NCI-H2171 treated with DMSO at 0.1 percent for 48 hours (cell line): Measurements from ENCODE around the gene MYH9.
A peak's percentile ranks its signal among the peaks of the same experiment; 100 is the strongest.

ENCODE experiments used
- DNase-seq: peaks from one replicate; lab custom pipeline; 2025; lab: John Stamatoyannopoulos, UW

The MYH9 gene

GRCh38 chr22:36348760-36349159, 39.0 kb downstream of the MYH9 start:
- DNase-seq, result no peak

DNA sequence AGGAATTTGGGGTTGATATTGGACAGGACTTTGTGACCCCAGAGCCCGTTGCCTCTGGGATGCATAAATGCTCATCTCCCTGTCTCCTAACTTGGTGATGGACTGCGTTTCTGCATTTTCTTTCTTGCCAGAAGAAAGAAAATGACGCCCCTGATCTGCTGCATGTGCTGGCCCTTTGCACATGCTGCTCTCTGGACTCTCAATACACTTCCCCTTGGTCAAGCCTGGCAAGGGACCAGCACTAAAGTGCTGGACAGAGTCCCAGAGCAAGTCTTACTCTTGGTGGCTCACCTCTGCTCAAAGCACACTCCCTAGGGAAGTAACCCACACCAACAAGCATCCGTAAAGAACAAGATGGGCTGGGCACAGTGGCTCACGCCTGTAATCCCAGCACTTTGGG, 40.7 kb downstream of the MYH9 start:
- no peak for DNase-seq

DNA sequence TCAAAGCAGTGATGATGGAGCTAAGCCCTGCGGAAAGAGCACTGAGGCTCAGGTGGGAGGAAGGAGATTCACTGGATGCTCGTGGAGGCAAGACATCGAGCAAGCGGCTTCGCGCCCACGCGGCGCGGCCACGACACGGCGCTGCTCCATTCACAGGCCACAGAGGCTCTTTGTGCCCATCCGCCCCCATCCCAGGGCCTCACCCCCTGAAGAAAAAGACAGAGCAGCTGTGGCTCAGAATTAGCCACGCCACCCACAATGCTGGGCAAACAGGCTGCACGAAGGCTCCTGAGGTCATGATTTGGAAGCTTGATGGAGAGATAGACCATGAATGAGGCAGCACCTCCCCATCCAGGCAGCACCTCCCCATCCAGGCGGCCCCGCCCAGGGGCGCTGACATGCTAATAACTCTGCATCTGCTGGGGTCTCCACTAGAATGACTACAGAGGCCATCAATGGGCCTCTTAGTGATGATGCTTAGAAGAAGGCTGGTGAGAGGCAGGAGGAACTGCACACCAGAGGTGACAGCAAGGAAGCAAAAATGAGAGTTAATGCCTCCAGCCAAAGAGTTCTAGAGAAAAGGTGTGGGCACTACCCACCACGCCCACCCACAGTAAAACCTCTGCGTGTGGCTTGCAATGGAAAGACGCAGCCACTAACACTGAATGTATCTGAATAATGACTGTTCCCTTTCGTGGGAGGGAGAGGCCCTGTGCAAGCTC, 43.5 kb downstream of the MYH9 start:
- DNase-seq, result no peak

DNA sequence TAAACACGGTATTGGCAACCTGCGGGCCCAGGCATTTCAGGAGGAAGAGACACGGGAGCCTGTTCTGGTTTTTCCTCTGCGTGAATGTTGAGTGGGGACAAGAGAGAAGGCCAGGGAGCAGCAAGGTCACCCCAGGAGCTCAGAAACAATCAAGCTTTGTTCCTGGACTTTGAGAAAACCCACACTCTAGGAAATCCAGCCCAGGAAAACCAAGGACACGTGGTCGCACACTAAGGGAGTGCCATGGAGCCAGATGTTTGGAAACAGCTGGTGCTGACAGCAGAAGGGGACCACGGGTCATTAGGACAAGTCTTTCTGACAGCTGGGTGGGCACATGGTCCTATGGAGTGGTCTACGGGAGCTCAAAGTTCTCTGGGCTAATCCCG, 44.1 kb downstream of the MYH9 start:
- no peak for DNase-seq

- no peak for DNase-seq
Measured at GRCh38 chr22:36343070-36343719, 44.6 kb downstream of the MYH9 start.

DNA sequence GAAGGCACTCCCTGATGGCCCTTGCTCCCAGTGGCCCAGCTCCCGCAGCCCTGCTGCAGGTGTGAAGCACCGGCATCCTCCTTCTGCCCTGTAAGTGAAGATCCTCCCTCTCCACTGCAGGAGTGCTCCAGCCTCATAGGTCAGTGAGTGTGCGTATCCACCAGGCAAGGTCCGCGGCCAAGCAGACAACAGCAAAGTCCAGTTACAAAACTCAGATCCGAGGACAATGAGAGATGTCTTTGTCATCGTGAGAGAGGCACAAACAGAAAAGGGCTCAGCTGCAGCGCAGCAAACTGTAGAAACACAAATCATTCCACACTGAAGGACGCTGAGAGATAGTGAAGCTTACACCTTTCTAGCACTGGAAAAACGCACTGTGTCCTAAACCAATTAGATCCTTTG, 46.1 kb downstream of the MYH9 start:
- no peak for DNase-seq

- no peak for DNase-seq
Measured at GRCh38 chr22:36340621-36341020, 47.1 kb downstream of the MYH9 start.

DNA sequence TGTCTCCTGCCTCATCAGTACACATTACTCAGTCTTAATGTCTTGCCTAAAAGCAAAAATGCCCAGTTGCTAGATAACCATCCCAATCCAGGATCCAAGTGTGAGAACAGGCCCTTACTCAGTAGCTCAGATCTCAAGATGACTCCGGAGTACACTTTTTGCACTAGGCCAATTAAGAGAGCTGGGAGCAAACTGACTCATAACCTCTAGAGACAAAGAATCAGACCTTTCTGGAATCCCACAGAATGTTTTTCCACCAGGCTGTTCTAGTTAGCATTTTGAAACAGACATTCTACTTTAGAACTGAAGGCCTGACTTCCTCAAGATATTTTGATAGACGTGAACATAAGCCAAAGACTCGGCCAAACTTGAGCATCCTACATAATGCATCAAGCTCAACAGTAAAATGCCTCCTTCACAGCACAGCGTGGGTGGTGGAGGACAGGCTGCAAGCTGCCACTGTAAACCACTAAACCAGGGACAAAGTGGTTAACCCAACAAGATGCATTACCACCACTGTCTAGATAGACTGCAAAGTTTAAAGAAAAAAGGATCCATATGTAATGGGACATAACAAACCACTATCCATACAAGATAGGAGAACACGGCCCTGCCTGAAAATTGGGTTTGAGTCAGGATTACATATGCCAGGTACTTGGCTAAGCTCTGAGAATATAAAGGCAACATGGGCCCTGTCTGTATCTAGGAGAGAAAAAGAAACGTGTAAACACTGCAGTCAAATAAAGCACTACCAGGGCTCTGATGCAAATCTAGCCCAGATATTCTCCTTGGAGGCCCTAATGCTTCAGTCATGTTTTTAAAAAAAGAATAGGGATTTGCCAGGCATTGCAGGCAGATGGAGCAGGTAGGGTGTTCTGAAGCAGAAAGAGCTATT, 48.3 kb downstream of the MYH9 start:
- peak; percentile 16 for DNase-seq

- DNase-seq, result no peak
Measured at GRCh38 chr22:36337365-36338130, 50.2 kb downstream of the MYH9 start.

- peak; percentile 32 for DNase-seq
Measured at GRCh38 chr22:36336246-36337182, 51.3 kb downstream of the MYH9 start.

DNA sequence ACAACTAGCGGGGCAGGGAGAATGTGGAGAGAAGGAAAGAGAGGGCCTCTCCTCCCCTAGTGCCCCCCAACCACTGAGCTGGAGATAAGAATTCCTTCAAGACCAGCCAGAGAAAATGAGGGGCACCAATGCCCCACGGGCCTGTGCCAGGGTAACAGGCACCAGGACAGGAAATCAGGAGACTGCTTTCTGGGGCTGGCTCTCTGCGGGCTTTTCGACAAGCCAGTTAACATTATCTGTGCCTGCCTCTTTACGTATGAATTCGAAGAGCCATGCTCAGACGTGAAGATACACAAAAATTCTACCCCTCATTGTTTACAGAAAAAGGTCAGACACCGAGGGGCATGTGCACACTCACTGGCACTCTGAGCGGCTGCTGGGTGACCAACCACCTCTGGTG, 52.1 kb downstream of the MYH9 start:
- DNase-seq, result peak; percentile 46

- DNase-seq, result peak; percentile 78
Measured at GRCh38 chr22:36334821-36335603, 52.8 kb downstream of the MYH9 start.

GRCh38 chr22:36334081-36334820, 53.5 kb downstream of the MYH9 start:
- DNase-seq, result no peak

DNA sequence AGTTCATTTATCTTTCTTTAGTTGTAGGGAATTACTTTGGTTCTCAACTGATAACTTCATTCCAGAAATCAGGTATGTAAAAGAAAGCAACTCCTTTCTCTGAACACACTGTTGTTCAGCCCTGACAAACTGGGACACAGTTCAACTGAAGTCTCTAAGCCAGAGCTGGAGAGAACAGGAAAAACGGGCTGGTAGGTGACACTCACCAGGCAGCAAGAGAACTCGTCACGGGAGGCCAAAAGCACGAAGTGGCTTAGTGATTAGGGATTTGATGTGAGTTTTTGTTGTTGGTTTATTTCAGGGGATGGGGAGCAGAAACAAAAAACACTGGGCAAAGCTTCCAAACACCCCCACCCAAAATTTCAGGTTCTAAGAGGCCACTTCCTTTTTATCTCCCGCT, 54.1 kb downstream of the MYH9 start:
- no peak for DNase-seq

GRCh38 chr22:36332623-36333332, 55.0 kb downstream of the MYH9 start:
- peak; percentile 81 for DNase-seq

- DNase-seq, result peak; percentile 83
Measured at GRCh38 chr22:36331912-36332622, 55.7 kb downstream of the MYH9 start.

GRCh38 chr22:36331306-36331911, 56.4 kb downstream of the MYH9 start:
- peak; percentile 75 for DNase-seq
